Measurements from ENCODE around the gene SMIM8. TPM values are rescaled to one million over a fixed set of nuclear protein-coding genes. Genes with fewer than 3 reads are reported as not detected.

SMIM8 gene
- total RNA-seq = 2.9 and 4.3 TPM in 2 replicates

GRCh38 chr6:87322304-87323212 lies at the start of gene SMIM8:
TSS of gene SMIM8 (plus strand) at chr6:87322588. CDS start at chr6:87337032, 14,444 bp downstream.

GRCh38 chr6:87344731-87345130 lies 22.3 kb downstream of the SMIM8 start, which contains the start of gene C6orf163:
TSS of gene C6orf163 (plus strand) at chr6:87344813. CDS start at chr6:87345100, 287 bp downstream.

Other genes starting within 250 kb of the SMIM8 start
- not detected in 2 replicates for gene CGA, start 227.5 kb upstream of the SMIM8 start, total RNA-seq
- gene ZNF292, start 167.0 kb upstream of the SMIM8 start, total RNA-seq = 27.9 and 28.9 TPM in 2 replicates
- gene GJB7, start 6.7 kb downstream of the SMIM8 start, total RNA-seq = not detected in 2 replicates
- gene C6orf163, start 22.2 kb downstream of the SMIM8 start, total RNA-seq = 1.4 TPM in 1 of 2 replicates, not detected in the other
- 0.48 TPM in 1 of 2 replicates, not detected in the other for gene CFAP206, start 85.4 kb downstream of the SMIM8 start, total RNA-seq
- 10.4 and 17.1 TPM in 2 replicates for gene SLC35A1, start 150.4 kb downstream of the SMIM8 start, total RNA-seq

All from tracheal epithelial cell (primary cell).